Smooth muscle cell (in vitro differentiated cells): Measurements from ENCODE around the gene TIPARP. TPM values are rescaled to one million over a fixed set of nuclear protein-coding genes. Genes with fewer than 3 reads are reported as not detected.
"Not testable (repeated sequence)": the region's sequence is repeated elsewhere in the genome, so short reads cannot be mapped to it uniquely, and the experiment has no call there.

Experiments
- DNase-seq: peaks from one replicate; lab custom pipeline; 2025; ENCODE audit not compliant: unreplicated experiment; lab: John Stamatoyannopoulos, UW
- H2AFZ ChIP-seq: fragments of 200-600 bp; sonication (generic); 2 replicates; pipeline ENCODE4 v1.6.0; 2016; ENCODE audit warnings: antibody characterized with exemption, low read depth, mild to moderate bottlenecking
- H3F3A ChIP-seq: fragments of 200-600 bp; sonication (generic); 2 replicates; pipeline ENCODE4 v1.6.0; 2017; ENCODE audit warnings: antibody characterized with exemption, low read depth
- H3K27ac ChIP-seq: fragments of 200-600 bp; sonication (generic); 2 replicates; pipeline ENCODE4 v1.5.1; 2016; ENCODE audit warnings: low read depth, mild to moderate bottlenecking
- H3K27me3 ChIP-seq: fragments of 200-600 bp; sonication (generic); 2 replicates; pipeline ENCODE4 v1.6.1; 2016; ENCODE audit warnings: low read depth, mild to moderate bottlenecking
- H3K36me3 ChIP-seq: fragments of 200-600 bp; sonication (generic); 2 replicates; pipeline ENCODE4 v1.5.1; 2016; ENCODE audit warnings: low read depth
- H3K4me1 ChIP-seq: fragments of 200-600 bp; sonication (generic); 2 replicates; pipeline ENCODE4 v1.5.1; 2016; ENCODE audit warnings: low read depth
- H3K4me2 ChIP-seq: fragments of 200-600 bp; sonication (generic); 2 replicates; pipeline ENCODE4 v1.6.0; 2016; ENCODE audit warnings: mild to moderate bottlenecking
- H3K4me3 ChIP-seq: fragments of 200-600 bp; sonication (generic); 2 replicates; pipeline ENCODE4 v1.5.1; 2016; ENCODE audit warnings: mild to moderate bottlenecking
- H3K79me2 ChIP-seq: fragments of 200-600 bp; sonication (generic); 2 replicates; pipeline ENCODE4 v1.6.0; 2016; ENCODE audit warnings: low read depth, mild to moderate bottlenecking
- H3K9ac ChIP-seq: fragments of 200-600 bp; sonication (generic); 2 replicates; pipeline ENCODE4 v1.6.0; 2016; ENCODE audit warnings: low read depth
- H3K9me3 ChIP-seq: fragments of 200-600 bp; sonication (generic); replicated peaks from 2 replicates; pipeline ENCODE4 v1.5.1; 2016; ENCODE audit warnings: low read depth
- H4K20me1 ChIP-seq: fragments of 200-600 bp; sonication (generic); 2 replicates; pipeline ENCODE4 v1.6.0; 2016; ENCODE audit warnings: low read depth
- CTCF ChIP-seq: fragments of 200-600 bp; sonication (generic); IDR thresholded peaks from 2 replicates; pipeline ENCODE4 v1.5.1; 2017; ENCODE audit warnings: borderline replicate concordance, mild to moderate bottlenecking, antibody characterized with exemption; ENCODE audit not compliant: insufficient read depth, poor library complexity, severe bottlenecking
- WGBS: methylation state at CpG from one replicate; pipeline ENCODE4 v1.1.7; 2016; ENCODE audit warnings: low lambda C conversion rate; 5-methylcytosine and 5-hydroxymethylcytosine counted together
- polyA plus RNA-seq: library from polyadenylated mRNA; unstranded; fragments of >200 nt; fragmentation: Nextera tagmentation; extraction: Ambion mirVana; gene quantifications from 2 replicates; pipeline ENCODE4 v1.2.1, GENCODE V29; 2016
- total RNA-seq: library from RNA; depleted of rRNA; stranded (reverse); fragments of >200 nt; gene quantifications from 2 replicates; pipeline ENCODE4 v1.2.3, GENCODE V29; 2014

TIPARP gene
- total and polyA plus RNA-seq, 2 experiments from 2014 or later = 12.5 to 65.2 TPM

GRCh38 chr3:156707588-156707987, 33.2 kb downstream of the TIPARP start:
- Histone ChIP-seq H4K20me1 (no peaks in the 10 kb centered on the region), H3K27ac (no peak overlapping the region), H3K4me2 (no peak overlapping the region), H3K9me3 (no peaks in the 10 kb centered on the region), H3K9ac (no peak overlapping the region), H3K4me3 (no peak overlapping the region), H3K27me3 (no peaks in the 10 kb centered on the region), H3K36me3 (peaks cover 11% of the 10 kb centered on the region), H3K4me1 (no peaks in the 10 kb centered on the region), H2AFZ (no peak overlapping the region), H3K79me2 (no peaks in the 10 kb centered on the region), H3F3A (no peaks in the 10 kb centered on the region)
- DNase-seq = no peak
- 90% methylated on average over 7 of the region's 7 CpGs for WGBS
- no peak for TF ChIP-seq CTCF

- no peaks in the 10 kb centered on the region for H3K9me3 ChIP-seq
- 70% methylated on average over 1 of the region's 1 CpG for WGBS
- H4K20me1 ChIP-seq = no peaks in the 10 kb centered on the region
- H2AFZ ChIP-seq = no peak overlapping the region
- no peak overlapping the region for H3K9ac ChIP-seq
- no peak for DNase-seq
- H3K27ac ChIP-seq = no peak overlapping the region
- H3K36me3 ChIP-seq = no peaks in the 10 kb centered on the region
- no peaks in the 10 kb centered on the region for H3K79me2 ChIP-seq
- no peak for TF ChIP-seq CTCF
- no peaks in the 10 kb centered on the region for H3K27me3 ChIP-seq
- no peaks in the 10 kb centered on the region for H3K4me1 ChIP-seq
- no peaks in the 10 kb centered on the region for H3F3A ChIP-seq
- no peak overlapping the region for H3K4me2 ChIP-seq
- H3K4me3 ChIP-seq = no peak overlapping the region
Measured at GRCh38 chr3:156710429-156710828, 36.0 kb downstream of the TIPARP start.

- Histone ChIP-seq H3K9me3 (no peaks in the 10 kb centered on the region), H2AFZ (no peak overlapping the region), H4K20me1 (no peaks in the 10 kb centered on the region), H3K4me3 (no peak overlapping the region), H3K9ac (no peak overlapping the region), H3K27ac (no peak overlapping the region), H3F3A (no peaks in the 10 kb centered on the region), H3K4me2 (no peak overlapping the region), H3K27me3 (no peaks in the 10 kb centered on the region), H3K4me1 (no peaks in the 10 kb centered on the region), H3K36me3 (no peaks in the 10 kb centered on the region), H3K79me2 (no peaks in the 10 kb centered on the region)
- 100% methylated on average over 1 of the region's 1 CpG for WGBS
- TF ChIP-seq CTCF = no peak
- DNase-seq = no peak
Measured at GRCh38 chr3:156711113-156711512, 36.7 kb downstream of the TIPARP start.

- H3K9ac ChIP-seq, H3K79me2 ChIP-seq, DNase-seq, H3K27ac ChIP-seq, H3F3A ChIP-seq, H3K27me3 ChIP-seq, H3K9me3 ChIP-seq, H2AFZ ChIP-seq, H4K20me1 ChIP-seq, H3K36me3 ChIP-seq, H3K4me1 ChIP-seq, H3K4me3 ChIP-seq, H3K4me2 ChIP-seq: not testable (repeated sequence)
- WGBS = 54% methylated on average over 4 of the region's 4 CpGs
Measured at GRCh38 chr3:156711944-156712343, 37.6 kb downstream of the TIPARP start.
